Medulla oblongata (tissue), 1 donor: ENCODE data around the gene SLC35D2.
"Not testable (repeated sequence)": the region's sequence is repeated elsewhere in the genome, so short reads cannot be mapped to it uniquely, and the experiment has no call there.

Experiments
- DNase-seq: peaks from one replicate; pipeline ENCODE4 v3.0.0-alpha.2; 2015; ENCODE audit errors: extremely low spot score

SLC35D2 gene

DNA sequence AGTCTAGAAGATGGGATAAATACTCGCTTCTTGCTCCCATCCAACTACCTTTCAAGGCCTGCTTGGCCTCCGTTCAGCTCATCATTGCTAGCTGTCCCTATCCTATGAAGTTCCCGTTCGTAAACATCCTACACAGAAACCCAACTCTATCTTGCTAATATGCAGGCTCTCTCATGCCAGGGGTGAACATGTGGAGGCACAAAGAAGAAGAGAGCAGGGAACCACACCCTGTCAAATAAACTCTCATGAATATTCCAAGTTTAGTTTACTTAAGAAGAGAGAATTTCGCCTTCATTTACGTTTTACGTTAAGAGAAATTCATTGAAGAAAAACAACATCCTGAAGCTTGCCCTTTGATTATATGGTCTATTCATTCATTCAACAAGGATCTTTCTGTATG lies 73.7 kb downstream of the SLC35D2 start:
- DNase-seq: no peak

DNA sequence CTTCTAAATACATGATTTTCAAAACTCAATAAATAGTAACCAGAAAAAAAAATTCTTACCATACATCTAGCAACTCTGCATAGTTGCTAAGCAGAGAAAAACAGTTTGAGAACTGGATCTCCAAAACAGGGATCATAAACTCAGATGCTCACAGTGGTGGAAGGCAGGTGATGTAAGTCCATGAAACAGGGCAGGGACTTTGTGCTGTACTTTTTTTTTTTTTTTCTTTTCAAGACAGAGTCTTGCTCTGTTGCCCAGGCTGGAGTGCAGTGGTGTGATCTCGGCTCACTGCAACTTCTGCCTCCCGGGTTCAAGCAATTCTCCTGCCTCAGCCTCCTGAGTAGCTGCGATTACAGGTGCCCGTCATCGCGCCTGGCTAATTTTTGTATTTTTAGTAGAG lies 76.6 kb downstream of the SLC35D2 start:
- not testable (repeated sequence) for DNase-seq

DNA sequence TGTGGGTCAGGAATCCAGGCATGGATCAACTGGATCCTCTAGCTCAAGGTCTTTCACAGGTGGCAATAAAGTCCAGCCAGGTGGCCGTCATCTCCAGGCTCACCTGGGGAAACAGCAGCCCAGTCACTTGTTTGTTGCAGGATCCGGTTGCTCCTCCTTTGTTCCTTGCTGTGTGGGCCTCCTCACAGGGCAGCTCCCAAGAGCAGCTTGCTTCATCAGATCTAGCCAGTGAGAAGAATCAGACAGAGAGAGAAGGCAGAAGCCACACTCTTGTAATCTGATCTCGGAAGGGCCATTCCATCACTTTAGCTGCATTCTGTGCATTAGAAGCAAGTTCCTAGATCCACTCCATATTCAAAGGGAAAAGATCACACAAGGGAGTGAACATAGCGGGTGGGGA lies 78.3 kb downstream of the SLC35D2 start:
- no peak for DNase-seq

DNA sequence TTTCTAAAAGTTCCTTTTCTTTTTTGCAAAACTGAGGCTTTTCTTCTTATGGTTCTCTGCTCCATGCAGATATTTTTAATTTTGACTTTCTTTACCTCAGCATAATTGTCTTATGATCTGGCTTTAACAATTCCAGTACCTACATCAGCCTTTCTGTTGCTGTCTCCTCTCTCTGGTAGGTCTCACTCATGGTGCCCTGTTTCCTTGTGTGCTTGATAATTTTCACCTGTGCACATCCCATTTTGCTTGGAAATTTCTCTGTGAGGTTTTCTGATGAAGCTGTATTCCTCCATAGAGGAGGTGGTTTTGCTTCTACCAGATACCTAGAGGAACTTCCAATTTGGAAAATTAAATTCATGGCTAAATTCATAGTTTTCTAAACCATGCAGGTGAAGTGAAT lies 79.3 kb downstream of the SLC35D2 start:
- no peak for DNase-seq

DNA sequence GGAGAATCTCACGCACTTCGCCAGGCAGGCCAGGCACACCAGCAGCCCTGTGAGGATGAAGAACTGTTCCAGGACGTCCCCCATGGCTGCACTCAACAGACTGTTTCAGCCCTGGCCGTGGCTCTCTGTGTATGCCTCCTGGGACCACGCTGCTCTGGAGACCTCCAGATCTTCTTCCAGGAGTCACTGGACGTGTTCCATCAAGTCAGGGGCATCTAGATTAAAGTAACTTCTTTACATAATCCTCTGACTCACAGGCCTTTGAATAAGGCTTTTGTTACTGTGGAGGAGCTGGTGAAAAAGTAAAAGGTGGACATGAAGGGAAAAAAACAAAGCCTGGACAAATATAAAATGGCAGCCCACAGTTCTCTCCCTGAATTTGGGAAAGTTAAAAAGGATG lies 81.5 kb downstream of the SLC35D2 start, which contains the start of gene HSD17B3:
Gene HSD17B3, minus strand, starts transcription at position 156 of the 400 bp plus-strand sequence. Its CDS starts 72 bp downstream, at position 84.
- DNase-seq: no peak

DNA sequence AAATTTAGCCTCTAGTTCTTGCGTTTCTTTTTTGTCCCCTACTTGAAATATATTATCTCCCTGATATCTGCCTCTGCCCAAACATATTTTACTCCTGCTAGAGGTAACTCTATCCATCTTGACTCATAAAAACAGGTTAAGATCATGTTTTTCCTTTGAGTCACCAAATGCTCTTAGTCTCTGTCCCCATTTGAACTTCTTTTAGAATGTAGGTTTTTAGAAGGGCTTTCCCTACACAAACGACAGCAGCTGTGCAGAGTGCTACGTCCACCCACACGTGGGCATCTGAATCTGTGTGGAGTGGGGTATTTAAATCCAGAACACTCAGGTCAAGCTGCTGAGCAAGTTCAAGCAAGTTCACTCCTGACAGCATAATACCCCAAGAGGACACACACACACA lies 83.7 kb downstream of the SLC35D2 start:
- no peak for DNase-seq

DNA sequence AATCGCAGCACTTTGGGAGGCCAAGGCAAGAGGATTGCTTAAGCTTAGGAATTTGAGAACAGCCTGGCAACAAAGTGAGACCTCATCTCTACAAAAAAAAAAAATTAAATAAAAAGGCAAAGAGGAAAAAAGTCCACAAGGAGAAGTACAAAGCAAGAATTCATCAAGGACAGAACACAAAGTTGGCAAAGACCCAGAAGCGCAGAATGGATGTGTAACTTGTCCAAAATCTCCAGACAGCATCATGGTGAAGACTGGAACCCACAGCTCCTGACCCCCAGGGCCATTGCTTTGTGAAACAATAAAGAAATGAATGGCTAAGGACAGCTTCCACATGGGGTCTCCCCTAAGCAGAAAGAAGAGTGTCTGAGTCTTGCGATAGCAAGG lies 89.4 kb downstream of the SLC35D2 start:
- no peak for DNase-seq

DNA sequence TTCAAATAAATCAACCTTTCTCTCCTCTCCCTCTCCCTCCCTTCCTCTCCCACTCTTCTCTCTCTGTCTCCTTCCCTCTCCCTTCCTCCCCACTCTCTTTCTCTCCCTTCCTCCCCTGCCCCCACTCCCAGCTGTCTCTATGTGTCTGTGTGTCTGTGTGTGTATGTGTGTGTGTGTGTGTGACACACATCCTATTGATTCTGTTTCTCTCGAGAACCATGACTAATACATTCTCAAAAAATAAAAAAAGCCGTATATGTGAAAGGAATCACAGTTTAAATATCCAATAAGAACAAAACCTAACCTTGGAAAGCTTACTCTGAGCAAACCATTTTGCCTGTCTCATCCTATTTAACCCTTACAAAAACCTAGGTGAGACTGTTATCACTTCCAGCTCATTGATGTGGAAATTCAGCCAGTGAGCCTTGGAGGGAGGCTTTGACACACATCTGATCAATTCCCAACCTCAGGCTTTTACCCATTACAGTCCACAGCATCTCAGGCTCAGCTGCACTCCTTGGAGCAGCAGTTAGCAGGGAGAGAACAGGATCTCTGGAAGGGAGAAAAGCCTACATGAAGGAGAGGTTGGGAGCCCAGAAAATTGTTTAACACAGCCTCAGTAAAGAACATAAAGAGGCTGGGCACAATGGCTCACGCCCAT lies 89.9 kb downstream of the SLC35D2 start:
- no peak for DNase-seq

DNA sequence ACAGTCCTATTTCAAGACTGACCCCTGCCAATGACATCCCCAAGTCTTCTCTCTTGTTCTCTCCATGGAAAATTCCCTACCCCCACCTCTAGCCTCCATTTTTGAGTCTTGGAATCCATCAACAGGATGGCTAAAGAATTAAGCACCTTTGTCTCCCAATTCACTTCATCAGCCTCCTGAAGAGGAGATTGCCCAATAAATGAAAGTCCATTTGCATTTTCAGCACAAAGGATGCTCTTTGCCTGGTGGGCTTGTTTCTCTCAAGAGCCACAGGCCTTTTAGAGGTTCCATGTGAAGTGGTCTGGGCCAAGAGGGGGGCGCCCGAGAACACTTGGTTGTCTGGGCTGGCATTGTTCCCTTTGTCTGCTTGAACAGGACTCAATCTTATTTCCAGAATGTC lies 94.1 kb downstream of the SLC35D2 start:
- no peak for DNase-seq

DNA sequence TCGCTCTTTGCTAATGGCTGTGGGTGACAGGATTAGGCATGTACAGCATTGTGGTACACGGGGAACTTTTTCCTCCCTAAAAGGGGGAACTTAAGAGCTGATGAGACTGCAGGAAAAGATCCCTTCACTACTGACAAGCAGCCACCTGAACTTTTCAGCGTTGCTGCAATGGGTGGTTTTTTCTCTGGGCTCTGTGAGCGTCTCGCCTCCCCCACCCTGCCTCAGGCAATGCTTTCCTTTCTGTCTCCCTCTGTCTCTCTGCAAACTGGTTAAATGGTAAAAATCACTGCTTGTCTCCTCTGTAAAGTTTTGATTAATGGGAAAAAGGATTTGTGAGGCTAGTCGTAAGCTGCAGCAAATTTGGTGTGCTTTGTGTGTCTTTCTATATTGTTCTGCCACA lies 101.9 kb downstream of the SLC35D2 start:
- DNase-seq: no peak

DNA sequence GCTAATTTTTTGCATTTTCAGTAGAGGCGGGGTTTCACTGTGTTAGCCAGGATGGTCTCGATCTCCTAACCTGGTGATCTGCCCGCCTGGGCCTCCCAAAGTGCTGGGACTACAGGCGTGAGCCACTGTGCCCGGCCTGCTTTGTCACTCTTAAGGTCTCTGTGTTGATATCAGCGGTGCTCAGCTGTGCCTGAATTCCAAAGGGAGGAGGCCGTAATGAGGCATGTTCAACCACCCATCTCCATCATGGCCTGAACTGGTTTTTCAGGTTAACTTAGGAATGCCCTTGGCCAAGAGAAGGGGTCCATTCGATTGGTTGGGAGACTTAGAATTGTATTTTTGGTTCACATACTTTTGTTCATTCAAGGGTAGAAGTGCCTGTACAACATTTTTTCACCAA lies 103.6 kb downstream of the SLC35D2 start:
- no peak for DNase-seq

DNA sequence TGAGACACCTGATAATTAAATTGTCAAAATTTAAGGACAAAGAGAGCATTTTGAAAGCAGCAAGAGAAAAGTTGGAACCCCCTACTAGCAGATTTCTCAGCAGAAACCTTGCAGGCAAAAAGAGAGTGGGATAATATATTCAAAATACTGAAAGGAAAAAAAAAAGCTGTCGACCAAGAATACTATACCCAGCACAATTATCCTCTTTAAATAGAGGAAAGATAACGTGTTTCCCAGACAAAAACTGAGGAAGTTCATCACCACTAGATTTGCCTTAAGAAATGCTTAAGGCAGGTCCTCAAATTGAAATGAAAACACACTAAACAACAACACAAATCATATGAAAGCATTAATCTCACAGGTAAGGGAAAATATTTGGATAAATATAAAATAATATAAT lies 108.6 kb downstream of the SLC35D2 start:
- no peak for DNase-seq
